Measurements from ENCODE around the gene VWA2.

GRCh38 chr10:114340816-114341215 is 101.8 kb downstream of the VWA2 start:
- TF ChIP-seq CTCF (tag by site-specific recombination; IDR thresholded peaks at IDR 0.05) (no peak), BCL11B (tag by site-specific recombination; IDR thresholded peaks at IDR 0.05; ENCODE audit: low read depth) (no peak), HOXA7 (CRISPR knock-in tag; IDR thresholded peaks at IDR 0.05; ENCODE audit: borderline replicate concordance) (no peak), ZNF76 (tag by site-specific recombination; IDR thresholded peaks at IDR 0.05; ENCODE audit: borderline replicate concordance, low read depth) (no peak), SALL2 (tag by site-specific recombination; IDR thresholded peaks at IDR 0.05; ENCODE audit: borderline replicate concordance) (no peak), ZNF121 (tag by site-specific recombination; IDR thresholded peaks at IDR 0.05) (no peak), ZNF707 (tag by site-specific recombination; IDR thresholded peaks at IDR 0.05) (no peak)
